Measurements from ENCODE around the gene OXCT2.

DNA sequence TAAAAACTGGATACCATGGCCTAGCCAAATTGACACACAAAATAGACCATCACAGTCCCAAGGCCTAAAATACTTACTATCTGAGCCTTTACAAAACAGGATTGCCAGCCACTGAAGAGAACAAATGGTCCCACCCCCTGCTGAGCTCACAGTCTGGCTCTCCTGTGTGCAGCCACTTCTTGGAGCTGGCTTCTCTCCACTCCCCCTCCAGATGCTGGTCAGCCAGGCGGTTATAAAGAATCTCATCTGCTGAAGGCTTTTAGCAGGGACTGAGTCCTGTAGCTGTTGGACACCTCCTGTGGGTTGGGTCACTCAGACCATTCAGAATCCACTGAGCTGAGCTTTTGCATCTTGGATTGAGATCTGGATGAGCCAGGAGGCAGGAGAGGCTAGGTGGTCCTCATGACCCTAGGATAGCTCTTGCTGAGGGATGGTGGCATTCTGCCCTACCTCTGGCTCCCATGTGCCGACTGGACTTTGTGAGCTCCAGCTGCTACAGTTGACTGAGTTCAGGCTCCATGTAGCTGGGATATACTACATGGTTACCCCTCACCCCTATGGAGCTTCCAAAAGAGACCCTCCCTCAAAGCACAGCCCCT lies 16.1 kb downstream of the OXCT2 start:
- TF ChIP-seq, protein P1, sequence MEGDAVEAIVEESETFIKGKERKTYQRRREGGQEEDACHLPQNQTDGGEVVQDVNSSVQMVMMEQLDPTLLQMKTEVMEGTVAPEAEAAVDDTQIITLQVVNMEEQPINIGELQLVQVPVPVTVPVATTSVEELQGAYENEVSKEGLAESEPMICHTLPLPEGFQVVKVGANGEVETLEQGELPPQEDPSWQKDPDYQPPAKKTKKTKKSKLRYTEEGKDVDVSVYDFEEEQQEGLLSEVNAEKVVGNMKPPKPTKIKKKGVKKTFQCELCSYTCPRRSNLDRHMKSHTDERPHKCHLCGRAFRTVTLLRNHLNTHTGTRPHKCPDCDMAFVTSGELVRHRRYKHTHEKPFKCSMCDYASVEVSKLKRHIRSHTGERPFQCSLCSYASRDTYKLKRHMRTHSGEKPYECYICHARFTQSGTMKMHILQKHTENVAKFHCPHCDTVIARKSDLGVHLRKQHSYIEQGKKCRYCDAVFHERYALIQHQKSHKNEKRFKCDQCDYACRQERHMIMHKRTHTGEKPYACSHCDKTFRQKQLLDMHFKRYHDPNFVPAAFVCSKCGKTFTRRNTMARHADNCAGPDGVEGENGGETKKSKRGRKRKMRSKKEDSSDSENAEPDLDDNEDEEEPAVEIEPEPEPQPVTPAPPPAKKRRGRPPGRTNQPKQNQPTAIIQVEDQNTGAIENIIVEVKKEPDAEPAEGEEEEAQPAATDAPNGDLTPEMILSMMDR (IDR thresholded peaks at IDR 0.05) = no peak
- no peak for TF ChIP-seq POLR2A (IDR thresholded peaks at IDR 0.05)
- TF ChIP-seq POLR2AphosphoS5 (IDR thresholded peaks at IDR 0.05) = no peak
